ENCODE data around the gene KRT27. TPM values are rescaled to one million over a fixed set of nuclear protein-coding genes. Genes with fewer than 3 reads are reported as not detected.
"Not testable (repeated sequence)": the region's sequence is repeated elsewhere in the genome, so short reads cannot be mapped to it uniquely, and the experiment has no call there.

The KRT27 gene
- total RNA-seq, 1 experiment from 2014 or later, result not detected

- Histone ChIP-seq H3K4me3 (ENCODE audit: low read length) (no peak overlapping the region), H3K36me3 (ENCODE audit: insufficient read depth, low read length) (no peaks in the 10 kb centered on the region), H3K4me2 (ENCODE audit: low read depth, low read length, poor library complexity, severe bottlenecking) (no peak overlapping the region), H3K4me1 (ENCODE audit: low read length) (no peaks in the 10 kb centered on the region), H2AFZ (ENCODE audit: low read length) (no peak overlapping the region), H3K27ac (ENCODE audit: low read length) (no peak overlapping the region), H3K79me2 (ENCODE audit: low read length) (no peaks in the 10 kb centered on the region), H4K20me1 (ENCODE audit: insufficient read depth, low read depth, low read length) (no peaks in the 10 kb centered on the region), H3K9ac (ENCODE audit: low read length) (no peak overlapping the region), H3K27me3 (ENCODE audit: low read length) (peaks cover 6% of the 10 kb centered on the region; the same call in 1 of the 2 replicates), H3K9me3 (ENCODE audit: low read length) (peaks cover 15% of the 10 kb centered on the region), H3K9me2 (replicated peaks; ENCODE audit: insufficient read depth, low read length) (no peaks in the 10 kb centered on the region)
- DNase-seq, result no peak
These were observed 22.0 kb downstream of the KRT27 start for GRCh38 chr17:40760105-40761016.

GRCh38 chr17:40755231-40755630 is 27.1 kb downstream of the KRT27 start, which contains the start of gene KRT25:
Gene KRT25, minus strand, starts transcription at chr17:40755331. Its CDS starts 60 bp downstream, at chr17:40755271.
- H3K79me2 ChIP-seq (ENCODE audit: low read length), result no peaks in the 10 kb centered on the region
- no peak within 1 kb of the TSS for H3K4me2 ChIP-seq (ENCODE audit: low read depth, low read length, poor library complexity, severe bottlenecking)
- H3K9me2 ChIP-seq (replicated peaks; ENCODE audit: insufficient read depth, low read length), result no peaks in the 10 kb centered on the region
- no peak within 1 kb of the TSS for H3K9ac ChIP-seq (ENCODE audit: low read length)
- peaks cover 6% of the 10 kb centered on the region for H3K9me3 ChIP-seq (ENCODE audit: low read length)
- no peaks in the 10 kb centered on the region for H3K4me1 ChIP-seq (ENCODE audit: low read length)
- H2AFZ ChIP-seq (ENCODE audit: low read length), result no peak within 1 kb of the TSS
- DNase-seq, result no peak
- no peaks in the 10 kb centered on the region for H4K20me1 ChIP-seq (ENCODE audit: insufficient read depth, low read depth, low read length)
- no peak within 1 kb of the TSS for H3K4me3 ChIP-seq (ENCODE audit: low read length)
- no peaks in the 10 kb centered on the region for H3K36me3 ChIP-seq (ENCODE audit: insufficient read depth, low read length)
- no peaks in the 10 kb centered on the region for H3K27me3 ChIP-seq (ENCODE audit: low read length)
- no peak within 1 kb of the TSS for H3K27ac ChIP-seq (ENCODE audit: low read length)

GRCh38 chr17:40753804-40754203 is 28.5 kb downstream of the KRT27 start:
- Histone ChIP-seq H4K20me1 (ENCODE audit: insufficient read depth, low read depth, low read length) (no peaks in the 10 kb centered on the region), H3K27ac (ENCODE audit: low read length) (no peak overlapping the region), H3K9ac (ENCODE audit: low read length) (no peak overlapping the region)

GRCh38 chr17:40751065-40751464 is 31.3 kb downstream of the KRT27 start:
- no peaks in the 10 kb centered on the region for H3K27me3 ChIP-seq (ENCODE audit: low read length)
- H3K27ac ChIP-seq (ENCODE audit: low read length), result no peak overlapping the region
- no peaks in the 10 kb centered on the region for H3K79me2 ChIP-seq (ENCODE audit: low read length)
- no peak overlapping the region for H3K4me3 ChIP-seq (ENCODE audit: low read length)
- no peaks in the 10 kb centered on the region for H3K4me1 ChIP-seq (ENCODE audit: low read length)
- H3K4me2 ChIP-seq (ENCODE audit: low read depth, low read length, poor library complexity, severe bottlenecking), result no peak overlapping the region
- no peak overlapping the region for H3K9ac ChIP-seq (ENCODE audit: low read length)
- no peaks in the 10 kb centered on the region for H4K20me1 ChIP-seq (ENCODE audit: insufficient read depth, low read depth, low read length)
- no peaks in the 10 kb centered on the region for H3K9me3 ChIP-seq (ENCODE audit: low read length)
- no peak for DNase-seq
- H3K9me2 ChIP-seq (replicated peaks; ENCODE audit: insufficient read depth, low read length), result no peaks in the 10 kb centered on the region
- H3K36me3 ChIP-seq (ENCODE audit: insufficient read depth, low read length), result no peaks in the 10 kb centered on the region
- no peak overlapping the region for H2AFZ ChIP-seq (ENCODE audit: low read length)

More at GRCh38 chr17:40753804-40754203, 28.5 kb downstream of the KRT27 start:
- Histone ChIP-seq H3K4me1 (ENCODE audit: low read length) (no peaks in the 10 kb centered on the region), H3K4me3 (ENCODE audit: low read length) (no peak overlapping the region), H3K79me2 (ENCODE audit: low read length) (no peaks in the 10 kb centered on the region), H3K4me2 (ENCODE audit: low read depth, low read length, poor library complexity, severe bottlenecking) (no peak overlapping the region), H3K9me2 (replicated peaks; ENCODE audit: insufficient read depth, low read length) (no peaks in the 10 kb centered on the region), H2AFZ (ENCODE audit: low read length) (no peak overlapping the region), H3K27me3 (ENCODE audit: low read length) (no peaks in the 10 kb centered on the region), H3K9me3 (ENCODE audit: low read length) (peaks cover 3% of the 10 kb centered on the region; the same call in 1 of the 2 replicates), H3K36me3 (ENCODE audit: insufficient read depth, low read length) (no peaks in the 10 kb centered on the region)
- no peak for DNase-seq

- no peaks in the 10 kb centered on the region for H3K9me2 ChIP-seq (replicated peaks; ENCODE audit: insufficient read depth, low read length)
- no peak overlapping the region for H2AFZ ChIP-seq (ENCODE audit: low read length)
- H4K20me1 ChIP-seq (ENCODE audit: insufficient read depth, low read depth, low read length), result no peaks in the 10 kb centered on the region
- H3K4me1 ChIP-seq (ENCODE audit: low read length), result no peaks in the 10 kb centered on the region
- no peak overlapping the region for H3K4me3 ChIP-seq (ENCODE audit: low read length)
- DNase-seq, result no peak
- H3K9ac ChIP-seq (ENCODE audit: low read length), result no peak overlapping the region
- no peaks in the 10 kb centered on the region for H3K27me3 ChIP-seq (ENCODE audit: low read length)
- no peaks in the 10 kb centered on the region for H3K9me3 ChIP-seq (ENCODE audit: low read length)
- H3K36me3 ChIP-seq (ENCODE audit: insufficient read depth, low read length), result no peaks in the 10 kb centered on the region
- no peaks in the 10 kb centered on the region for H3K79me2 ChIP-seq (ENCODE audit: low read length)
- no peak overlapping the region for H3K27ac ChIP-seq (ENCODE audit: low read length)
- no peak overlapping the region for H3K4me2 ChIP-seq (ENCODE audit: low read depth, low read length, poor library complexity, severe bottlenecking)
These were observed 32.0 kb downstream of the KRT27 start for GRCh38 chr17:40750391-40750790.

- not testable (repeated sequence) for H3K79me2 ChIP-seq (ENCODE audit: low read length); H3K4me1 ChIP-seq (ENCODE audit: low read length); H3K9me2 ChIP-seq (replicated peaks; ENCODE audit: insufficient read depth, low read length); H3K9me3 ChIP-seq (ENCODE audit: low read length); H2AFZ ChIP-seq (ENCODE audit: low read length); H3K36me3 ChIP-seq (ENCODE audit: insufficient read depth, low read length); H3K4me3 ChIP-seq (ENCODE audit: low read length); H3K27me3 ChIP-seq (ENCODE audit: low read length); DNase-seq; H3K9ac ChIP-seq (ENCODE audit: low read length); H4K20me1 ChIP-seq (ENCODE audit: insufficient read depth, low read depth, low read length); H3K4me2 ChIP-seq (ENCODE audit: low read depth, low read length, poor library complexity, severe bottlenecking); H3K27ac ChIP-seq (ENCODE audit: low read length)
These were observed 33.7 kb downstream of the KRT27 start for GRCh38 chr17:40748666-40749065.

- H4K20me1 ChIP-seq (ENCODE audit: insufficient read depth, low read depth, low read length), result no peaks in the 10 kb centered on the region
- H3K27me3 ChIP-seq (ENCODE audit: low read length), result no peaks in the 10 kb centered on the region
- H3K79me2 ChIP-seq (ENCODE audit: low read length), result no peaks in the 10 kb centered on the region
- no peaks in the 10 kb centered on the region for H3K9me2 ChIP-seq (replicated peaks; ENCODE audit: insufficient read depth, low read length)
- no peaks in the 10 kb centered on the region for H3K36me3 ChIP-seq (ENCODE audit: insufficient read depth, low read length)
- H3K4me1 ChIP-seq (ENCODE audit: low read length), result no peaks in the 10 kb centered on the region
- H3K4me2 ChIP-seq (ENCODE audit: low read depth, low read length, poor library complexity, severe bottlenecking), result no peak overlapping the region
- no peaks in the 10 kb centered on the region for H3K9me3 ChIP-seq (ENCODE audit: low read length)
- no peak overlapping the region for H3K27ac ChIP-seq (ENCODE audit: low read length)
- H3K9ac ChIP-seq (ENCODE audit: low read length), result no peak overlapping the region
- H3K4me3 ChIP-seq (ENCODE audit: low read length), result no peak overlapping the region
- no peak overlapping the region for H2AFZ ChIP-seq (ENCODE audit: low read length)
- no peak for DNase-seq
These were observed 43.8 kb downstream of the KRT27 start for GRCh38 chr17:40738553-40738952.

GRCh38 chr17:40735016-40735415 is 47.3 kb downstream of the KRT27 start:
- H2AFZ ChIP-seq (ENCODE audit: low read length), result no peak overlapping the region
- H3K4me2 ChIP-seq (ENCODE audit: low read depth, low read length, poor library complexity, severe bottlenecking), result no peak overlapping the region
- no peak overlapping the region for H3K4me3 ChIP-seq (ENCODE audit: low read length)
- H3K9ac ChIP-seq (ENCODE audit: low read length), result no peak overlapping the region
- H4K20me1 ChIP-seq (ENCODE audit: insufficient read depth, low read depth, low read length), result no peaks in the 10 kb centered on the region
- no peaks in the 10 kb centered on the region for H3K36me3 ChIP-seq (ENCODE audit: insufficient read depth, low read length)
- H3K27ac ChIP-seq (ENCODE audit: low read length), result no peak overlapping the region
- H3K27me3 ChIP-seq (ENCODE audit: low read length), result no peaks in the 10 kb centered on the region
- H3K79me2 ChIP-seq (ENCODE audit: low read length), result no peaks in the 10 kb centered on the region
- H3K4me1 ChIP-seq (ENCODE audit: low read length), result no peaks in the 10 kb centered on the region
- no peaks in the 10 kb centered on the region for H3K9me3 ChIP-seq (ENCODE audit: low read length)
- H3K9me2 ChIP-seq (replicated peaks; ENCODE audit: insufficient read depth, low read length), result no peaks in the 10 kb centered on the region
- DNase-seq, result no peak

All from Karpas-422 (cell line).